Keratinocyte (primary cell): ENCODE results near the gene FANCC.

ENCODE experiments used
- CTCF ChIP-seq, 3 experiments: IDR thresholded peaks in 1 of 3; conservative IDR thresholded peaks in 1 of 3; optimal IDR thresholded peaks in 1 of 3; 2 replicates in 2 of 3; 3 replicates in 1 of 3; pipeline versions ENCODE3 to v1.5.1; 2011; ENCODE audit warnings: low read length in 3 of 3, mild to moderate bottlenecking in 3 of 3, moderate library complexity in 2 of 3, control low read depth in 1 of 3, inconsistent platforms in 1 of 3; ENCODE audit not compliant: insufficient read depth in 2 of 3; ENCODE audit errors: extremely low read depth in 1 of 3
- EZH2 ChIP-seq: IDR thresholded peaks from one replicate; pipeline ENCODE4 v1.6.1; 2012; ENCODE audit warnings: inconsistent platforms, mild to moderate bottlenecking, low read length, moderate library complexity

- TF ChIP-seq CTCF (optimal IDR thresholded peaks at IDR 0.05 in 1 of 3, IDR thresholded peaks at IDR 0.05 in 1 of 3, conservative IDR thresholded peaks at IDR 0.05 in 1 of 3; ENCODE audit: extremely low read depth in 1 of 3, insufficient read depth in 2 of 3, low read length in 3 of 3) (no peak), EZH2 (no peak)
These were observed 140.7 kb downstream of the FANCC start for GRCh38 chr9:95176755-95177319.
